GDM1 (cell line): ENCODE results near the gene TFIP11.

ENCODE experiments used
- DNase-seq: peaks from one replicate; lab custom pipeline; 2025; lab: John Stamatoyannopoulos, UW

TFIP11 gene

DNA sequence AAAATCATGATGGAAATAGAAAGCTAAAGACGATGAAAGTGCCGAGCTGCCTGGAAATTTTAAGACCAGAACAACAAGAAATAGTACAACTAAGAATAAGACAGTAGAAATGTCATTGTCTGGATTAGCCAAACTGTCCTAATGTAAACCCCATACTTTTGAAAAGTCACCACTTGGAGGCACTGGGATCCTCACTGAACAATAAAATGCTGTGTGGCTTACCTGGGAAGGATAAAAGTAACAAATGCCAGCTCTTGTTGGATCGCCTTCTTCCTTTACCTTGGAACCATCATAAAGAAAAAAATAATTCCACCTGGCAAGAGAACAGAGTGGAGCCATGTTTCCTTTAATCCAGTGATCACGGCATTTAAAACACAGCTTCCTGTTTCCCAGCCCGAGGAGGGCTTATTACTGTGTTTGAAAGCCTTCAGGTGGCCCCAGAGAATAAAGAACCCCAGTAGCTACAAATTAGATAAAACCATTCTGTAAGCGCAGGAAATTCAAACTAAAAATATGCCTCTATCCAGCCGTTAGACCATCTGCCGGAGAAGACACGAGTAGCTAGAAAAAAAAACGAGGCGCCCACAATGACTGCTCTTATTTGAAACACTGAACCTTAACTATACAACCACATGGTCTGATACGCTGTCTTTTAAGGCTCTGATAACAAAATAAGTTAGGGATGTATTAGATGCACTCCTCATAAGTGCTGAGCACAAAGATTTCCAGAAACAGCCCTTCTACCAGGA is 33.1 kb downstream of the TFIP11 start:
- DNase-seq: no peak

DNA sequence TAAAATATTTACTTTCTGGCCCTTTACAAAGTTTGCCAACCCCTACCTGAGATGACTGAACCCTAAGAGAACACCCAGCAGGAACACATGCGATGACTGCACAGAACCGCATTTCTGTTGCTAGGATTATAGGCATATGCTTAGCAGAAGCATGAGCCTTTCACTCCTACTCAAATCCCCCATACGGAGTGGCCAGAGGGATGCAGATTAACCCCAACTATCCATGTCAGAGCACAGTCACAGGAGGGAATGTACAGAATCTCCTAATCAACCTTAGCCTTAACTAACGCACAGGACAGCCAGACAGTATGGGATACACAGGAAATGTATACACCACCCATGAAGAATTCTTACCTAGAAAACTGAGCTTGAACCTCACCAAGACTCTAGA is 34.9 kb downstream of the TFIP11 start:
- DNase-seq: no peak

- no peak for DNase-seq
Measured at GRCh38 chr22:26476705-26477340, 35.5 kb downstream of the TFIP11 start.

DNA sequence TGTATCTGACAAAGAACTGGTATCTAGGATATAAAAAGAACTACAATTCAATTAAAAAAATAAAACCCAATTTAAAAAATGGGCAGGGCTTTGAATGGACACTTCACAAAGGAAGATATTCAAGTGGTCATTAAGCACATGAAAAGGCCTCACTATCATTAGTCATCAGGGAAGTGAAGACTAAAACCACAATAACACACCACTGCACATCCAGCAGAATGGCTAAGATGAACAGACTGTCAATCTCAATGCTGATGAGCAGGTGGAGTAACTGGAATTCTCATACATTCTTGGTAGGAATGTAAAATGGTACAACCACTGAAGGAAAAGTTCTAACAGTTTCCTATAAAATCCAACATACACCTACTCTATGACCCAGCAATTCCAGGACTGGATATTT is 37.6 kb downstream of the TFIP11 start:
- DNase-seq: no peak

DNA sequence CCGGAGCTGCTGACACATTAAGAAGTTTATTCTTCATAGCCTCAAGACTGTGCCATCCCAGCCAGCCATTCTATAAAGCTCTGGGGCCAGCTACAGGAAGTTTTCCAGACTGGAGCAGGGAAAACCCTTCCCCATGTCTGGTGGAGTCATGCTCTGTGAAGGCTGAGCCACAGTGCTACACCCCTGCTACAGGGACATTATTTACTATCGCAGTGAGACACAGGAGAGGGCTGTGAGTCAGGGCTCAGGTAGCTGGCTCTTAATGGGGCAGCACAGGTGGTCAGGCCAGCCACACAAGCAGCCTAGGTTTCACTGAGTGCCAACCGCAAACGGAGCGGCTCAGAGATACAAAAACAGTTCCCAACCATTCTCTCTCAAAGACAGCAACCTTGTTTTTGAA is 40.8 kb downstream of the TFIP11 start:
- DNase-seq: no peak

DNA sequence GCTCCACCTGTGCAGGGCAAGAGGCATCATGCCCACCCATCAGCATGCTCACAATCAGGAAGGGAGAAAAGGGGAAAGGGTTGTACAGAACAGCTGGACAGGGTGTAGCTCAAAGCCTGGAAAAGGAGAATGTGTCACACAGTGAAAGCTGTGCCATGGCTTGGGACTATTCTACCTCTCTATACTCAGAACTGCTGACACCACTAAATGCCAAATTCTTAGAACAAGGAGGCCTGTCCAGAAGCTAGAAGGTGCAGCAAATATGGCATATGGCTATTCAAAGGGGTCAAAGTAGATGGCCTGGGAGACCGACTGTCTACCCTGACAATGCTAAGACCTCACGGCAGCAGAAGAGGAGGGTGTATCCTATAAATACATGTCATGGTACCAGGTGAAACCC is 41.5 kb downstream of the TFIP11 start:
- no peak for DNase-seq

- no peak for DNase-seq
Measured at GRCh38 chr22:26466196-26466595, 46.1 kb downstream of the TFIP11 start.

GRCh38 chr22:26464312-26464711 is 48.0 kb downstream of the TFIP11 start:
- no peak for DNase-seq

DNA sequence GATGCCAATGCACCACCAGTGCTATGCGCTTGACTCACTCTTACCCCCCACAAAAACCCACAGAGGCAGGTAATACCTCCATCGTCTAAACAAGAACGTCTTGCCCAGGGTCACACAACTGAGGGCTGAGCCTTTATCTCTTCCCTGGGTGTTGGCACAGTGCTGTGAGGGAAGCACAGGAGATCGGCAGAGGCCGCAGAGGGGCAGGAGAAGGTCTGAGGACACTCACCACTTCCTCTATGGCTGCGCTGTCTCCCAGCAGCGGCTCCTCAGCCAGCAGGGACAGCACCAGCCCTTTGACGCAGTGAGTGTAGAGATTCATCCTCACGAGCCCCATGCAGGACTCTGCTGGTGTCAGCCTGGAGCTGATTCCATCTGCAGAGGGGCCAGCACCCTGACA is 48.6 kb downstream of the TFIP11 start:
- DNase-seq: no peak

GRCh38 chr22:26463101-26463661 is 49.1 kb downstream of the TFIP11 start:
- no peak for DNase-seq

DNA sequence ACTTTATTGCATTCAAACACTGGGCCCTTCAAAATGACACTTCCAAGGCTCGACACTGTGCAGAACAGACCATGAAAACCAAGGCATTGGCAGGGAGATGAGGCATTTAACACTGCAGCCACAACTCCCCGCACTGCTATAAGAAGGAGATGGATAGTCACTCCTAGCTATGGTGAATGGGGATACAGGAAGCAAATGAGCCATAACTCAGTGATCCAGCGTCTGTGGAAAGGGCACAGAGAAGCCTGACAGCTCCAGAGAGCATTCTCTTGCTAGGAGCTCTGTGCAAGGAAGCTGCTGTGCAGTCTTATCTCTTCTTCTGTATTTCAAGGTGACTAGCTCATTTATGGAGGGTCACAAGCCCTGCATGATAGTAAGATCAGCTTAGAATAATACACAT is 49.6 kb downstream of the TFIP11 start:
- DNase-seq: no peak

DNA sequence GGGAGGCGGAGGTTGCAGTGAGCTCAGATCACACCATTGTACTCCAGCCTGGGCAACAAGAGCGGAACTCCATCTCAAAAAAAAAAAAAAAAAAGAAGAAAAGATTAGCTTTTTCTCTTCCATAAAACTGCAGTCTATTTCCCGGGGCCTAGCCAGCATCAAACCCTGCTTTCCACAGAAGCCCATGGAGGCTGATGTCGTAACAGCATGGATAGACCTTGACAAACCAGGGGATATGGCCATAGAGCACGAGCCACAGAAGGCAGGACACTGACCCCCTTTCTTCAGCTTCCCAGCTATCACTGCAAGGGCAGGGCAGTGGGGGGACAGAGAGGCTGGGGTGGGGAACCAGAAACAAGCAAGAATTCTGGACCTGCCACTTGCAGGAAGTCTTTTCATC is 50.2 kb downstream of the TFIP11 start:
- DNase-seq: no peak

GRCh38 chr22:26461188-26461810 is 51.0 kb downstream of the TFIP11 start:
- no peak for DNase-seq

DNA sequence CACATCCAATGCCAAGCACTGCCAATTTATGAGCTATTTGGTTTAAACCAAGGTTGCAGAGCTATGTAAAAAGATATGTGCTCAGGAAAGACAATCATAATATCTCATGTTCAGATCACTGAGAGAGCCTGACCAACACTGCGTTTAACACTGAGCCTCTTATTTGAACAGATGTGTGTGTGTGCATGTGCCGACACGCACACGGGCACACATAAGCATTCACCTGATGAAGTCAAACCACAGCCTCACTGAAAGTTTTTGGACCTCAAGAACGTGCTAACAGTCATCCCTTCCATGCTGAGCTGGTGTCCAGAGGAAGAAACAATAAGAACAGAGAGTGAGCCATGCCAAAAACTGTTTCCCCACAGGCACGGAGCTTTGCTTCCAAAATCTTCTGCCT is 52.1 kb downstream of the TFIP11 start:
- DNase-seq: no peak

GRCh38 chr22:26457661-26458272 is 54.5 kb downstream of the TFIP11 start:
- no peak for DNase-seq

DNA sequence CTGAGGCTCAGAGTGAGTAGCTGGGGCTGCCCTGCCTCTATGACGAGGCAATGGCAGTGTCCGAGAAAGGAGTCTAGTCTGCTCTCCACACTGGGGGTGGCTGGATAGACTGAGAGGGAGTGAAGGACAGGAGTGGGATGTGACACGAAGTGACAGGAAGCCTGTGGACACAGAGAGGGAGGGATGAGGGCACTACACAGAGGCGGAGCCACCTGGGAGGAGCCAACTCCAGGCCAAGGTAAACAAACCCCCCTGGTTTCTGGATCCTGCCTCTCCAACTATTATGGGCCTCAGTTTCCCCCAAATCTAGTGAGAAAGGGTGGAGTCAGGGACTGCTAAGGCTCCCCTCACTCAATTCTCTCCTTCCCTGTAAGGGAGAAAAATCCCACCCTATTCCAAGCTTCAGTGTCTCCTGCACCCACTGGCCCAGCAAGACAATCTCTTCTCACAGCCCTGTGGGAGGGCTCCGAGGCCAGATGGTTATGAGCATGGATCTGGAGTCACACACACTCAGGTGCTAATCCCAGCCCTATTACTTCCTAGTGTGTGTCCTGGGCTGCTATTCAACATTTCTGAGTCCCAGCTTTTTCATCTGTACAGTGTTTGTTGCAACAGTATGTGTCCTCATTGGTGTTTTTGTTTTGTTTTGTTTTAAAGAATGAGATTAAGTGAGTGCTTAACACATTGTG is 58.3 kb downstream of the TFIP11 start:
- DNase-seq: no peak

- DNase-seq: no peak
Measured at GRCh38 chr22:26453216-26453615, 59.1 kb downstream of the TFIP11 start.

GRCh38 chr22:26452236-26453016 is 59.8 kb downstream of the TFIP11 start:
- DNase-seq: no peak

DNA sequence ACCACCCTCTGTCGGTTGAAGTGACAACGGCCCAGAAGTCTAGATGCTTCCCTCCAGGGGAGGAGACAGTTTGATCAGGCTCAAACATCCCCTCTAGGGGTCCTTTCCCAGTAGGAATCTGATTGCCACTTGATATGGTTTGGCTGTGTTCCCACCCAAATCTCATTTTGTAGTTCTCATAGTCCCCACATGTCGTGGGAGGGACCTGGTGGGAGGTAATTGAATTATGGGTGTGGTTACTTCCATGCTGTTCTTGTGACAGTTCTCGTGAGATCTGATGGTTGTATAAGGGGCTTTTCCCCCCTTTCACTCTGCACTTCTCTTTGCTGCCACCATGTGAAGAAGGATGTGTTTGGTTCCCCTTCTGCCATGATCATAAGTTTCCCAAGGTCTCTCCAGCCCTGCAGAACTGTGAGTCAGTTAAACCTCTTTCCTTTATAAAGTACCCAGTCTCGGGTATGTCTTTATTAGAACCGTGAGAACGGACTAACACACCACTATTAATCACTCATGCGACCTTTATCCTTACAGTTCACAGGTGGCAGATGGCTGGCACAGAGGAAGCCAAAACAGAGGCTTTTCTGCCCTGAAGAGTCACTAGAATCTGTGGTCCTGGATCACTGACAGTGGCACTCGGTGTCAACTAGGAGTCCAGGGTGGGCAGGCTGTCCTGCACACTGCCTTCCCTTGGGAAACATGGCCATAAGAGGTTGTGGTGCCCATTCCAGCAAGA is 61.7 kb downstream of the TFIP11 start:
- no peak for DNase-seq

DNA sequence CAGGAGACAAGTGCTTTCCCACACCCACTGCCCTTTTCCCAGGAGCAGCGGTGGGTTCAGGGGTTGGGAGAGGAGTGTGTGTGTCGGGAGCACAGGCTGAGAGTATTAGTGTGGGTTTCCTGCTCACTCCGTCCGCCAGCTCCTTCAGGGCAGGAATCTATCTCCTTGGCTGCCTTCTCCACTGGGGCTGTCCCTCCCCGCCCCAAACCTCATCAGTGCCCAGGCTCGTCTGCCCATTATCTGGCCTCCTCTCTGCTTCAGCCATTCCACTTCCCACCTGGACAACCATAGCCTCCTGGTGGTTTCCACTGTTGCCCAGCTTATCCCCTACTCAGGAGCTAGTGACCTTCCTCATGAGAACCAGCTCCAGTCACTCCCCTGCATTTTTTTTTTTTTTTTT is 63.3 kb downstream of the TFIP11 start:
- no peak for DNase-seq

DNA sequence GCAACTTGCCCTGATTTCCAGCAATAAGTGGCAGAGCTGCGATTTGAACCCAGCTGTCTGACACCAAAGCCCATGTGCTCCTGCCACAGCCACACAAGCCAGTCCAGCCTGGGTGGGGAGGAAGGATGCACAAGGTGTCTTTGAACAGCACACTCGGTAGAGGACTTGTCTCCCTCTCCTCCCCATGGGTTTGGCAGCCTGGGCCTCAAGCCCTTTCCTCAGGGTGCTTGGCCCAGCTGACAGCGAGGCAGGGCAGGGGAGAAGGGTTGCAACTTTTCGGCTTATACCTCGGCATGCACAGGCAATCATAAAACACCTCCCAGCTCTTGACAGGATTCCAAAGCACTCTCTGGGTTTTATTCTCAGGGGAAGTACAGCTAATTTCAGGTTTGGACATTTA is 63.9 kb downstream of the TFIP11 start:
- DNase-seq: no peak
